HG02623 (cell line): ENCODE data around the gene NUTM2A.
"Not testable (repeated sequence)": the region's sequence is repeated elsewhere in the genome, so short reads cannot be mapped to it uniquely, and the experiment has no call there.

ENCODE experiments used
- ATAC-seq: cut with Tn5 transposase; IDR thresholded peaks from one replicate; pipeline ENCODE4 v1.9.1; 2021; ENCODE audit warnings: moderate library complexity; ENCODE audit not compliant: unreplicated experiment

NUTM2A gene

GRCh38 chr10:87248818-87249353, 23.6 kb downstream of the NUTM2A start:
- not testable (repeated sequence) for ATAC-seq

GRCh38 chr10:87280749-87281392, 55.6 kb downstream of the NUTM2A start:
- not testable (repeated sequence) for ATAC-seq
